CD14-positive monocyte (primary cell): ENCODE measurements around the gene VAV2. TPM values are rescaled to one million over a fixed set of nuclear protein-coding genes. Genes with fewer than 3 reads are reported as not detected.

Experiments
- DNase-seq, 3 donors: peaks; one replicate each; pipeline ENCODE4 v3.0.0-alpha.2; 2011 to 2022
- H2AFZ ChIP-seq: 2 replicates; pipeline ENCODE4 v1.6.0; 2012; ENCODE audit warnings: mild to moderate bottlenecking, low read depth, low read length, inconsistent platforms; ENCODE audit not compliant: insufficient read depth, poor library complexity, severe bottlenecking
- H3K27ac ChIP-seq, 2 donors: 1 replicate in 1 of 2; 2 replicates in 1 of 2; pipeline ENCODE4 v1.5.1; 2012 to 2013; ENCODE audit warnings: low read length in 2 of 2, control low read depth in 1 of 2, inconsistent platforms in 1 of 2, low read depth in 1 of 2, mild to moderate bottlenecking in 1 of 2
- H3K27me3 ChIP-seq, 2 donors: one replicate each; pipeline versions ENCODE4 v1.6.0 to v1.6.1; 2011 to 2013; ENCODE audit warnings: low read length in 2 of 2; ENCODE audit not compliant: control insufficient read depth in 2 of 2, insufficient read depth in 2 of 2
- H3K36me3 ChIP-seq, 2 donors: replicated peaks in 1 of 2; 1 replicate in 1 of 2; 2 replicates in 1 of 2; pipeline versions ENCODE4 v1.5.1 to v1.6.1; 2012 to 2013; ENCODE audit warnings: low read length in 2 of 2, control low read depth in 1 of 2, inconsistent platforms in 1 of 2, mild to moderate bottlenecking in 1 of 2; ENCODE audit not compliant: insufficient read depth in 2 of 2, control insufficient read depth in 1 of 2
- H3K4me1 ChIP-seq, 2 donors: 1 replicate in 1 of 2; 2 replicates in 1 of 2; pipeline versions ENCODE4 v1.5.1 to v1.6.1; 2012 to 2013; ENCODE audit warnings: low read length in 2 of 2, control low read depth in 1 of 2, inconsistent platforms in 1 of 2, mild to moderate bottlenecking in 1 of 2, moderate library complexity in 1 of 2; ENCODE audit not compliant: insufficient read depth in 2 of 2, control insufficient read depth in 1 of 2
- H3K4me2 ChIP-seq: replicated peaks from 2 replicates; pipeline ENCODE3; 2012; ENCODE audit warnings: low read length, moderate library complexity, mild to moderate bottlenecking; ENCODE audit not compliant: poor library complexity, severe bottlenecking; ENCODE audit errors: extremely low read depth
- H3K4me3 ChIP-seq, 3 experiments: fragments of 200-600 bp in 1 of 3; sonication (generic) in 1 of 3; replicated peaks in 1 of 3; 1 replicate in 2 of 3; 2 replicates in 1 of 3; pipeline ENCODE4 v1.5.1; 2011 to 2013; ENCODE audit warnings: low read length in 3 of 3, mild to moderate bottlenecking in 3 of 3, control low read depth in 2 of 3, low read depth in 2 of 3, inconsistent platforms in 1 of 3, moderate library complexity in 1 of 3
- H3K79me2 ChIP-seq: 2 replicates; pipeline ENCODE4 v1.6.0; 2012; ENCODE audit warnings: mild to moderate bottlenecking, control low read depth, inconsistent platforms, low read length, moderate library complexity; ENCODE audit not compliant: insufficient read depth
- H3K9ac ChIP-seq: 2 replicates; pipeline ENCODE4 v1.6.0; 2017; ENCODE audit warnings: low read length, mild to moderate bottlenecking; ENCODE audit not compliant: insufficient read depth, poor library complexity, severe bottlenecking
- H3K9me3 ChIP-seq, 2 donors: replicated peaks in 1 of 2; 1 replicate in 1 of 2; 2 replicates in 1 of 2; pipeline versions ENCODE4 v1.5.1 to v1.6.1; 2012 to 2013; ENCODE audit warnings: low read length in 2 of 2, control low read depth in 1 of 2; ENCODE audit not compliant: control insufficient read depth in 1 of 2, insufficient read depth in 1 of 2
- H4K20me1 ChIP-seq: 2 replicates; pipeline ENCODE4 v1.6.0; 2012; ENCODE audit warnings: mild to moderate bottlenecking, low read length, control low read depth, moderate library complexity; ENCODE audit not compliant: insufficient read depth
- H3K27ac Mint-ChIP-seq, 7 donors: one replicate each; pipeline ENCODE4 v1.8.0; 2020; ENCODE audit warnings: mild to moderate bottlenecking in 7 of 7, mixed read lengths in 7 of 7, moderate library complexity in 6 of 7, inconsistent platforms in 2 of 7
- H3K27me3 Mint-ChIP-seq, 3 donors: one replicate each; pipeline ENCODE4 v1.8.0; 2021 to 2022; ENCODE audit warnings: low read depth in 3 of 3, mild to moderate bottlenecking in 3 of 3, mixed read lengths in 3 of 3, moderate library complexity in 3 of 3, inconsistent platforms in 1 of 3
- H3K36me3 Mint-ChIP-seq, 2 donors: one replicate each; pipeline ENCODE4 v1.8.0; 2020; ENCODE audit warnings: mixed read lengths in 2 of 2, inconsistent platforms in 1 of 2, mild to moderate bottlenecking in 1 of 2
- H3K4me1 Mint-ChIP-seq: one replicate; pipeline ENCODE4 v1.8.0; 2020; ENCODE audit warnings: mild to moderate bottlenecking, mixed read lengths
- H3K4me3 Mint-ChIP-seq, 2 donors: one replicate each; pipeline ENCODE4 v1.8.0; 2020; ENCODE audit warnings: mild to moderate bottlenecking in 2 of 2, mixed read lengths in 2 of 2, moderate library complexity in 1 of 2
- H3K9me3 Mint-ChIP-seq, 7 donors: one replicate each; pipeline ENCODE4 v1.8.0; 2020 to 2022; ENCODE audit warnings: mixed read lengths in 7 of 7, mild to moderate bottlenecking in 6 of 7, moderate library complexity in 6 of 7, inconsistent platforms in 2 of 7
- CTCF ChIP-seq: fragments of 200-600 bp; IDR thresholded peaks from one replicate; pipeline ENCODE4 v1.8.0; 2022; ENCODE audit warnings: antibody characterized with exemption, mild to moderate bottlenecking
- WGBS: methylation state at CpG from one replicate; pipeline ENCODE4 v1.1.5; 2013; ENCODE audit warnings: missing lambda C conversion rate; ENCODE audit not compliant: insufficient coverage; 5-methylcytosine and 5-hydroxymethylcytosine counted together
- intact Hi-C, 2 donors: fragments of 100-400 bp; cut with micrococcal nuclease; formaldehyde crosslinking; loops; one replicate each; pipeline versions ENCODE4 v1.15.0 to v1.15.1; 2023
- polyA plus RNA-seq, 3 donors: library from polyadenylated mRNA; depleted of rRNA in 1 of 3; unstranded in 2 of 3; stranded (reverse) in 1 of 3; fragments of 300-500 nt in 2 of 3; fragments of >200 nt in 1 of 3; fragmentation: Illumina TruSeq in 2 of 3; gene quantifications; 1 replicate in 2 of 3; 2 replicates in 1 of 3; pipeline ENCODE4 v1.2.3, GENCODE V29; 2012 to 2021

The VAV2 gene
- polyA plus RNA-seq, 3 donors: 2.3 to 13.6 (median 2.3) TPM

- peaks cover 33 to 41% of the 10 kb centered on the region in 2 donors for H3K4me1 ChIP-seq
- H3K4me3 Mint-ChIP-seq: no peak overlapping the region
- no peaks in the 10 kb centered on the region for H3K27me3 ChIP-seq
- TF ChIP-seq CTCF: no peak
- H4K20me1 ChIP-seq: no peaks in the 10 kb centered on the region
- no peak overlapping the region for H3K4me3 ChIP-seq
- H2AFZ ChIP-seq: no peak overlapping the region
- no peak overlapping the region for H3K9ac ChIP-seq
- peak overlapping the region in 1 of 7 donors; percentile 54 for H3K27ac Mint-ChIP-seq
- intact Hi-C loops: no loop called here
- peaks cover 42% of the 10 kb centered on the region for H3K4me1 Mint-ChIP-seq
- peaks cover 31% of the 10 kb centered on the region for H3K79me2 ChIP-seq
- no peaks in the 10 kb centered on the region for H3K36me3 ChIP-seq
- DNase-seq: no peak
- no peak overlapping the region for H3K4me2 ChIP-seq
- no peak overlapping the region for H3K27ac ChIP-seq
- peaks cover 3 to 5% (median 3%) of the 10 kb centered on the region in 3 donors for H3K27me3 Mint-ChIP-seq
- peaks cover 19 to 28% of the 10 kb centered on the region in 2 donors for H3K36me3 Mint-ChIP-seq
- no peaks in the 10 kb centered on the region for H3K9me3 ChIP-seq
- peaks cover 0 to 1% (median 0%) of the 10 kb centered on the region in 7 donors for H3K9me3 Mint-ChIP-seq
- WGBS: 96% methylated on average over 9 of the region's 16 CpGs
Measured at GRCh38 chr9:133849110-133849670, 142.9 kb downstream of the VAV2 start.

GRCh38 chr9:133848471-133849109, 143.5 kb downstream of the VAV2 start:
- Histone ChIP-seq H3K27ac (no peak overlapping the region), H4K20me1 (no peaks in the 10 kb centered on the region), H2AFZ (no peak overlapping the region), H3K4me1 (peaks cover 33 to 41% of the 10 kb centered on the region in 2 donors), H3K4me3 (no peak overlapping the region), H3K27me3 (no peaks in the 10 kb centered on the region), H3K4me2 (no peak overlapping the region), H3K36me3 (no peaks in the 10 kb centered on the region), H3K79me2 (peaks cover 32% of the 10 kb centered on the region), H3K9ac (no peak overlapping the region), H3K9me3 (no peaks in the 10 kb centered on the region)
- no peak for DNase-seq
- no peak overlapping the region for H3K4me3 Mint-ChIP-seq
- no peak for TF ChIP-seq CTCF
- WGBS: 92% methylated on average over 12 of the region's 19 CpGs
- intact Hi-C loops: no loop called here
- H3K9me3 Mint-ChIP-seq: peaks cover 0 to 1% (median 0%) of the 10 kb centered on the region in 7 donors
- H3K27me3 Mint-ChIP-seq: peaks cover 2 to 5% (median 4%) of the 10 kb centered on the region in 3 donors
- H3K36me3 Mint-ChIP-seq: peaks cover 24% of the 10 kb centered on the region in 2 donors
- peak overlapping the region in 2 of 7 donors; percentile 4 to 18 for H3K27ac Mint-ChIP-seq
- H3K4me1 Mint-ChIP-seq: peaks cover 42% of the 10 kb centered on the region
